ENCODE results near the gene OLFML1.

DNA sequence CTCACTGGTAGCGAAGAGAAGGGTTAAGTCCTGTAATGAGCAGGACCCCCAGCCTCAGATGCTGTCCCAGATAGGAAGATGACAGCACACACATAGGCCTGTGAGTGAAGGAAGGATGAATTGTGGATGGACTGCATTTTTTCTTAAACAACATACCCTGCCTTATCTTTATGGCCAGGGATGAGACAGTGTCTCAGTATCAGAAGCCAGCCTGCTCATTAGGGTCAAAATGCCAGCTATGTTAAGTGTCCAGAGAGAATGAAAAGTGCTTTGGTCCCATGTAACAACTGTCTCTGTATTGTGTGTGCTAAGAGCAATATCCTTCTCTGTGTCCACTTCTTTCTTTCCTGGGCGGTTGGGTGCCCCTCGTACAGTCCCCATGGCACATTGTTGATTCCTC, 58.7 kb downstream of the OLFML1 start:
- TF ChIP-seq, protein P1, sequence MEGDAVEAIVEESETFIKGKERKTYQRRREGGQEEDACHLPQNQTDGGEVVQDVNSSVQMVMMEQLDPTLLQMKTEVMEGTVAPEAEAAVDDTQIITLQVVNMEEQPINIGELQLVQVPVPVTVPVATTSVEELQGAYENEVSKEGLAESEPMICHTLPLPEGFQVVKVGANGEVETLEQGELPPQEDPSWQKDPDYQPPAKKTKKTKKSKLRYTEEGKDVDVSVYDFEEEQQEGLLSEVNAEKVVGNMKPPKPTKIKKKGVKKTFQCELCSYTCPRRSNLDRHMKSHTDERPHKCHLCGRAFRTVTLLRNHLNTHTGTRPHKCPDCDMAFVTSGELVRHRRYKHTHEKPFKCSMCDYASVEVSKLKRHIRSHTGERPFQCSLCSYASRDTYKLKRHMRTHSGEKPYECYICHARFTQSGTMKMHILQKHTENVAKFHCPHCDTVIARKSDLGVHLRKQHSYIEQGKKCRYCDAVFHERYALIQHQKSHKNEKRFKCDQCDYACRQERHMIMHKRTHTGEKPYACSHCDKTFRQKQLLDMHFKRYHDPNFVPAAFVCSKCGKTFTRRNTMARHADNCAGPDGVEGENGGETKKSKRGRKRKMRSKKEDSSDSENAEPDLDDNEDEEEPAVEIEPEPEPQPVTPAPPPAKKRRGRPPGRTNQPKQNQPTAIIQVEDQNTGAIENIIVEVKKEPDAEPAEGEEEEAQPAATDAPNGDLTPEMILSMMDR (conservative IDR thresholded peaks at IDR 0.05), result no peak
- TF ChIP-seq ZFX (IDR thresholded peaks at IDR 0.05), result no peak

Data from C4-2B (cell line).